ENCODE data around the gene SNX3. TPM values are rescaled to one million over a fixed set of nuclear protein-coding genes. Genes with fewer than 3 reads are reported as not detected.

SNX3 gene
- total and polyA plus RNA-seq, 12 donors = 108 to 269 (median 235) TPM

DNA sequence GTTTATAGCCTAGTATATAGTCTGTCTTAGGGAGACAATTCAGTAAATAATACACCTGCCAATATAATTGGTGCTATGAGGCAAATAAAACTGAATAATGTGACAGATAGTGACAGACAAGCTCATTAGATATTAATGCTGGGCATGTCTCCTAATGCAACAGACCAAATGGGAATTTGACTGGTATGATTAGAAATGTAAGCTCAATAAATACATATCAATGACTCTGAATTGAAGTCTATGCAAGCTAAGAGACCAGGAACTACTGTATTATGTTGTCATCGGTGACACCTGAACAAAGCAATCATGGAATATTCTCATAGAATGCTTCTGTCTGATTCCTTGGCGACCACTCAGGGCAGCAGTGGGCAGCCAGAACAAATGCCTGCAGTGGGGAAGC lies 2.5 kb upstream of the SNX3 start:
- Histone ChIP-seq H3K9me3 (no peaks in the 10 kb centered on the region), H3K27me3 (no peaks in the 10 kb centered on the region), H3K4me1 (peaks cover 0 to 23% (median 18%) of the 10 kb centered on the region in 9 donors), H3K4me3 (no peak overlapping the region), H3K36me3 (peaks cover 0 to under 1% (median 0%) of the 10 kb centered on the region in 9 donors), H3K27ac (no peak overlapping the region)
- ATAC-seq (no peak), DNase-seq (no peak)
- 90 to 93% methylated on average over 2 of the region's 2 CpGs for WGBS, 2 donors
- intact Hi-C loops (cut with DNase I) = loop anchor here in 4 of 10 donors (5.0 to 10.0 kb wide), 3 partner anchors 34 to 231 kb away; partner anchors contain the start of genes AFG1L (in 3 of the 4) and OSTM1 (in 1 of the 4)
- TF ChIP-seq, protein P1, sequence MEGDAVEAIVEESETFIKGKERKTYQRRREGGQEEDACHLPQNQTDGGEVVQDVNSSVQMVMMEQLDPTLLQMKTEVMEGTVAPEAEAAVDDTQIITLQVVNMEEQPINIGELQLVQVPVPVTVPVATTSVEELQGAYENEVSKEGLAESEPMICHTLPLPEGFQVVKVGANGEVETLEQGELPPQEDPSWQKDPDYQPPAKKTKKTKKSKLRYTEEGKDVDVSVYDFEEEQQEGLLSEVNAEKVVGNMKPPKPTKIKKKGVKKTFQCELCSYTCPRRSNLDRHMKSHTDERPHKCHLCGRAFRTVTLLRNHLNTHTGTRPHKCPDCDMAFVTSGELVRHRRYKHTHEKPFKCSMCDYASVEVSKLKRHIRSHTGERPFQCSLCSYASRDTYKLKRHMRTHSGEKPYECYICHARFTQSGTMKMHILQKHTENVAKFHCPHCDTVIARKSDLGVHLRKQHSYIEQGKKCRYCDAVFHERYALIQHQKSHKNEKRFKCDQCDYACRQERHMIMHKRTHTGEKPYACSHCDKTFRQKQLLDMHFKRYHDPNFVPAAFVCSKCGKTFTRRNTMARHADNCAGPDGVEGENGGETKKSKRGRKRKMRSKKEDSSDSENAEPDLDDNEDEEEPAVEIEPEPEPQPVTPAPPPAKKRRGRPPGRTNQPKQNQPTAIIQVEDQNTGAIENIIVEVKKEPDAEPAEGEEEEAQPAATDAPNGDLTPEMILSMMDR (IDR thresholded peaks at IDR 0.05) = no peak

DNA sequence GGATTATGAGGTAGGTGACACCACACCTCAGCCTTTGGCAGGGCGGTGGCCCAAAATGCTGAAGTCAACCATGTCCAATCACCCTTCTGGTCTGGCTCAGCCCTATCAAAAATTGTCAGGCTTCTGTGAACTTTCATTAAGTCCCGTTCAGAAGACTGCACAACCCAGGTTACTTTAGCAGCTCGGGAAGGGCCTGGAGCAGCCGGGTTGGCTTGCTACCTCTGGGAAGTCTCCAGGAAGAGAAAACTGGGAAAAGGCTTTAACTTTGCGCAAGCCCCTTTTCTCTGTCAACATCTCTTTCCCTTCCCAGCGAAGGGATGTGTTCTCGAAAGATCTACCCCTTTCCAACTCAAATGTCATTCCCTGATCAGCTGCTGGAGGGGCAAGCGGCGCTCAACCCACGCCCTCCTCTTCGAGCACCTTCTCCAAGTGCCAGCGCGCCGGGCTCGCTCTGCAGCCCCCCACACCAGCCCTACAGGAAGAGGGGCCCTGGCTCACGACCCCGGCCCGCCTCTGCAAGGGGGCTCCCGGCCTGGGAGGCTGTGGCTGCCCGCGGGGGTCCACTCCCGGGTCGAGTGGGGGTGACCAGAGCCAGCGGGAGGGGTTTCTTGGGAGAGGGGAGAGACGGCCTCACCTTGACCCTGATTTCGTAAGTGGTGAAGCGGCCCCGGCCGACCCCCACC lies 573 bp downstream of the SNX3 start:
- Histone ChIP-seq H3K27ac (peak overlapping the region; percentile 81 to 99 (median 96)), H3K9me3 (no peaks in the 10 kb centered on the region), H3K4me1 (peaks cover 0 to 54% (median 41%) of the 10 kb centered on the region in 9 donors), H3K36me3 (peaks cover 0 to 14% (median 0%) of the 10 kb centered on the region in 9 donors), H3K27me3 (no peaks in the 10 kb centered on the region), H3K4me3 (peak overlapping the region; percentile 77 to 99 (median 90))
- DNase-seq (peak in 1 of 2 donors; percentile 32), ATAC-seq (peak; percentile 10 to 48 (median 24))
- TF ChIP-seq, protein P1 (IDR thresholded peaks at IDR 0.05) = no peak
- intact Hi-C loops (cut with DNase I) = loop anchor here in 6 of 10 donors (2.0 to 10.0 kb wide), 5 partner anchors 35 to 235 kb away; partner anchors contain the start of genes AFG1L (in 5 of the 6) and OSTM1 (in 1 of the 6)
- WGBS, 2 donors = 0 to 1% methylated on average over 28 to 29 of the region's 29 CpGs

DNA sequence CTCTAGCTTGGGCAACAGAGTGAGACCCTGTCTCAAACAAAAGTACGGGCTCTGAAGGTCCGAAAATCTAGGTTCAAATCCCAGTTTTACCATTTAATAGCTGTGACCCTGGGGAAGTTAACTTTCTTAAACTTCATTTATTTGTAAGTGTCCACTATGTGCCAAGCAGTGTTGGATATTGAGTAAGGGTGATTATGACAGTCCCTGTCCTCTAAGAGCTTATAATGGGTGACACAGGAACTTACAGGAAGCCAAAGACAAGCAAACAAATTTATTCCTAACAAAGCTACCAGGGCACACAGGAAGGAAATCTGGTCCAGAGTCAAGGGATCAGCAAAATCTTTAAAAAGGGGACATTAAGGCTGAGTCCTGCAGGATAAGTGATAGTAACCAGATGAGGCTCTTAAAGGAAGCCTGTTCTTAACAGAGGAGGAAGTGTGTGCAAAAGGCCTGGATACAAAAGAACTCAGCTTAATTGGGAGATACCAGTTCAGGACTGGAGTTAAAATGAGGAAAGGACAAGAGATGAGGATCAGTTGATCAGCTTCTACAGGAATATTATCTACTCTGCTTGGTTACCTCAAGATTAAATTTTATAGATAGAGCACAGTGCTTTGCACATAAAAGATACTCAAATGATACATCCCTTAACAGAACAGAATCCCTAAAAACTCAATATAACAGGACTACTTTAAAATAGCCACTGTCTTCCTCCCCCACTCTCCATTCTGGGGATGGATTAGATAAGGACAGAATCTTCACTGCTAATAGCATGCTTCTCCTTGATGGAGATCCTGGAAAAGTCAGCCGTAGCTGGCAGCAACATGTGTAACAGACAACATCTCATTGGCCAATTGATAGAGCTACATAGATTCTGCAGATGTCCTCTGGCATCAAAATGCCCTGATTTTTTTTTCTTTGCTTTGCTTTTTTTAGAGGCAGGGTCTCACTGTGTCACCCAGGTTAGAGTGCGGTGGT lies 6.1 kb downstream of the SNX3 start:
- no peak for DNase-seq
- peaks cover 0 to 18% (median 0%) of the 10 kb centered on the region in 9 donors for H3K36me3 ChIP-seq
- no peaks in the 10 kb centered on the region for H3K9me3 ChIP-seq
- WGBS, 2 donors = 78 to 83% methylated on average over 4 of the region's 4 CpGs
- no peaks in the 10 kb centered on the region for H3K27me3 ChIP-seq
- intact Hi-C loops (cut with DNase I) = no loop called here
- peak in 2 of 8 donors; percentile 36 to 70 for ATAC-seq
- TF ChIP-seq, protein P1 (IDR thresholded peaks at IDR 0.05) = no peak
- H3K4me1 ChIP-seq = peaks cover 4 to 93% (median 75%) of the 10 kb centered on the region in 9 donors
- H3K4me3 ChIP-seq = no peak overlapping the region
- peak overlapping the region in 1 of 10 donors; percentile 67 for H3K27ac ChIP-seq

DNA sequence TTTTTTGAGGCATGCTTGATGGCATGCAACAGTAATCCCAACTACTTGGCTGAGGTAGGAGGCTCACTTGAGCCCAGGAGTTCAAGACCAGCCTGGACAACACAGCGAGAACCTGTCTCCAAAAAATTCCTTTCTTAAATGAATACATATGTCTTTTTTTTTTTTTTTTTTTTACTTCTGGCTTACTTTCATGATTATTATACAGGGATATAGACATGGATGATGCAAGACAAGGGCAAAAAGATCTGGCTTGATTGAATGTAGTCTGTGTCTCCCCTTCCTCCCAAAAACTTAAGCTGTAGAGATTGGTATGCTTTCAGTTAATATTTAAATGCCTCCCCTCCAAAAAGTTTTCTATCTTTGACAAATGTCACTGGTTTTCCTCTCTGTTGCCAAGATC lies 7.6 kb downstream of the SNX3 start:
- Histone ChIP-seq H3K4me1 (peaks cover 4 to 90% (median 67%) of the 10 kb centered on the region in 9 donors), H3K4me3 (no peak overlapping the region), H3K36me3 (peaks cover 0 to 18% (median 0%) of the 10 kb centered on the region in 9 donors), H3K27ac (no peak overlapping the region), H3K9me3 (no peaks in the 10 kb centered on the region), H3K27me3 (no peaks in the 10 kb centered on the region)
- ATAC-seq = no peak
- TF ChIP-seq, protein P1 (IDR thresholded peaks at IDR 0.05) = no peak
- intact Hi-C loops (cut with DNase I) = no loop called here
- DNase-seq = no peak
- WGBS, 2 donors = 97 to 100% methylated on average over 1 of the region's 1 CpG

Measured in heart right ventricle (tissue), 16 donors.